Fibroblast of mammary gland (primary cell): Measurements from ENCODE around the gene MAGEB1.

ENCODE experiments used
- DNase-seq: peaks from one replicate; pipeline ENCODE4 v3.0.0-alpha.2; 2010; ENCODE audit warnings: low read depth
- H3K4me3 ChIP-seq: 2 replicates; pipeline ENCODE4 v1.5.1; 2011; ENCODE audit warnings: low read depth, mild to moderate bottlenecking, low read length, moderate library complexity; ENCODE audit not compliant: control insufficient read depth
- CTCF ChIP-seq: conservative IDR thresholded peaks from 2 replicates; pipeline ENCODE4 v1.5.1; 2011; ENCODE audit warnings: low read depth, low read length, inconsistent platforms; ENCODE audit not compliant: control insufficient read depth, insufficient read depth

Gene MAGEB1

GRCh38 chrX:30224536-30224935, 22.4 kb upstream of the MAGEB1 start:
- no peak overlapping the region for H3K4me3 ChIP-seq
- no peak for DNase-seq
- TF ChIP-seq CTCF = no peak

- DNase-seq = no peak
- no peak overlapping the region for H3K4me3 ChIP-seq
- TF ChIP-seq CTCF = no peak
Measured at GRCh38 chrX:30228526-30228925, 18.4 kb upstream of the MAGEB1 start.

- H3K4me3 ChIP-seq = no peak within 1 kb of the TSS
- no peak for TF ChIP-seq CTCF
- DNase-seq = no peak
Measured at GRCh38 chrX:30230395-30230794, 16.6 kb upstream of the MAGEB1 start, which contains the start of gene MAGEB3. MAGEB3 (plus strand) TSS chrX:30230657; CDS start chrX:30235925, 5,268 bp downstream.

- no peak within 1 kb of the TSS for H3K4me3 ChIP-seq
- no peak for DNase-seq
- TF ChIP-seq CTCF = no peak
Measured at GRCh38 chrX:30241724-30242415, 5.1 kb upstream of the MAGEB1 start, which contains the start of gene MAGEB4. MAGEB4 (plus strand) TSS chrX:30242000; CDS start chrX:30242136, 136 bp downstream.

GRCh38 chrX:30248854-30249253, 1.9 kb downstream of the MAGEB1 start:
- TF ChIP-seq CTCF = no peak
- DNase-seq = no peak

GRCh38 chrX:30253257-30253656, 6.3 kb downstream of the MAGEB1 start:
- no peak for TF ChIP-seq CTCF
- no peak for DNase-seq

More at GRCh38 chrX:30248854-30249253, 1.9 kb downstream of the MAGEB1 start:
- H3K4me3 ChIP-seq = no peak overlapping the region

More at GRCh38 chrX:30253257-30253656, 6.3 kb downstream of the MAGEB1 start:
- H3K4me3 ChIP-seq = no peak overlapping the region
